Panc1 (cell line): ENCODE measurements around the gene MARK2.

Experiments
- CTCF ChIP-seq: fragments of 450-650 bp; IDR thresholded peaks from 2 replicates; pipeline ENCODE4 v1.5.1; 2017; ENCODE audit warnings: mild to moderate bottlenecking
- POLR2AphosphoS5 ChIP-seq: IDR thresholded peaks from 2 replicates; pipeline ENCODE4 v1.6.1; 2012; ENCODE audit warnings: mild to moderate bottlenecking, low read depth, low read length, moderate library complexity
- SIN3A ChIP-seq: IDR thresholded peaks from 2 replicates; pipeline ENCODE4 v1.6.1; 2012; ENCODE audit warnings: low read depth, mild to moderate bottlenecking, low read length, moderate library complexity, borderline replicate concordance; ENCODE audit not compliant: insufficient read depth
- TCF7L2 ChIP-seq: IDR thresholded peaks from 2 replicates; pipeline ENCODE4 v1.6.1; 2011; ENCODE audit warnings: mild to moderate bottlenecking, low read depth, low read length, inconsistent platforms
- TF ChIP-seq, protein P1 (sequence below), 2 experiments: IDR thresholded peaks; 2 replicates each; pipeline ENCODE4 v1.6.1; 2011 to 2012; ENCODE audit warnings: low read depth in 2 of 2, control low read depth in 1 of 2, low read length in 1 of 2, mild to moderate bottlenecking in 1 of 2, moderate library complexity in 1 of 2; ENCODE audit not compliant: insufficient read depth in 1 of 2

GRCh38 chr11:63793161-63793560 is 45.7 kb upstream of the MARK2 start:
- TF ChIP-seq SIN3A (no peak), CTCF (no peak), POLR2AphosphoS5 (no peak), TCF7L2 (no peak)
- TF ChIP-seq, protein P1, sequence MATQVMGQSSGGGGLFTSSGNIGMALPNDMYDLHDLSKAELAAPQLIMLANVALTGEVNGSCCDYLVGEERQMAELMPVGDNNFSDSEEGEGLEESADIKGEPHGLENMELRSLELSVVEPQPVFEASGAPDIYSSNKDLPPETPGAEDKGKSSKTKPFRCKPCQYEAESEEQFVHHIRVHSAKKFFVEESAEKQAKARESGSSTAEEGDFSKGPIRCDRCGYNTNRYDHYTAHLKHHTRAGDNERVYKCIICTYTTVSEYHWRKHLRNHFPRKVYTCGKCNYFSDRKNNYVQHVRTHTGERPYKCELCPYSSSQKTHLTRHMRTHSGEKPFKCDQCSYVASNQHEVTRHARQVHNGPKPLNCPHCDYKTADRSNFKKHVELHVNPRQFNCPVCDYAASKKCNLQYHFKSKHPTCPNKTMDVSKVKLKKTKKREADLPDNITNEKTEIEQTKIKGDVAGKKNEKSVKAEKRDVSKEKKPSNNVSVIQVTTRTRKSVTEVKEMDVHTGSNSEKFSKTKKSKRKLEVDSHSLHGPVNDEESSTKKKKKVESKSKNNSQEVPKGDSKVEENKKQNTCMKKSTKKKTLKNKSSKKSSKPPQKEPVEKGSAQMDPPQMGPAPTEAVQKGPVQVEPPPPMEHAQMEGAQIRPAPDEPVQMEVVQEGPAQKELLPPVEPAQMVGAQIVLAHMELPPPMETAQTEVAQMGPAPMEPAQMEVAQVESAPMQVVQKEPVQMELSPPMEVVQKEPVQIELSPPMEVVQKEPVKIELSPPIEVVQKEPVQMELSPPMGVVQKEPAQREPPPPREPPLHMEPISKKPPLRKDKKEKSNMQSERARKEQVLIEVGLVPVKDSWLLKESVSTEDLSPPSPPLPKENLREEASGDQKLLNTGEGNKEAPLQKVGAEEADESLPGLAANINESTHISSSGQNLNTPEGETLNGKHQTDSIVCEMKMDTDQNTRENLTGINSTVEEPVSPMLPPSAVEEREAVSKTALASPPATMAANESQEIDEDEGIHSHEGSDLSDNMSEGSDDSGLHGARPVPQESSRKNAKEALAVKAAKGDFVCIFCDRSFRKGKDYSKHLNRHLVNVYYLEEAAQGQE (IDR thresholded peaks at IDR 0.05; ENCODE audit: insufficient read depth in 1 of 2, low read depth in 2 of 2, low read length in 1 of 2): no peak
